Transverse colon (tissue), 4 donors: ENCODE data around the gene RELL1.

Experiments used
- CTCF ChIP-seq, 5 experiments: fragments of 200-600 bp in 3 of 5; fragments of 450-650 bp in 2 of 5; sonication (generic) in 3 of 5; IDR thresholded peaks; 1 replicate in 2 of 5; 2 replicates in 3 of 5; pipeline ENCODE4 v1.5.1; 2016 to 2017; ENCODE audit warnings: antibody characterized with exemption in 5 of 5, inconsistent platforms in 3 of 5, mild to moderate bottlenecking in 2 of 5, moderate library complexity in 1 of 5
- EP300 ChIP-seq: sonication (generic); formaldehyde crosslinking; IDR thresholded peaks from one replicate; pipeline ENCODE4 v1.6.1; 2017; ENCODE audit warnings: antibody characterized with exemption, low read depth
- POLR2AphosphoS5 ChIP-seq, 3 donors: sonication (generic); formaldehyde crosslinking; IDR thresholded peaks; one replicate each; pipeline ENCODE4 v1.6.1; 2016; ENCODE audit warnings: antibody characterized with exemption in 3 of 3

DNA sequence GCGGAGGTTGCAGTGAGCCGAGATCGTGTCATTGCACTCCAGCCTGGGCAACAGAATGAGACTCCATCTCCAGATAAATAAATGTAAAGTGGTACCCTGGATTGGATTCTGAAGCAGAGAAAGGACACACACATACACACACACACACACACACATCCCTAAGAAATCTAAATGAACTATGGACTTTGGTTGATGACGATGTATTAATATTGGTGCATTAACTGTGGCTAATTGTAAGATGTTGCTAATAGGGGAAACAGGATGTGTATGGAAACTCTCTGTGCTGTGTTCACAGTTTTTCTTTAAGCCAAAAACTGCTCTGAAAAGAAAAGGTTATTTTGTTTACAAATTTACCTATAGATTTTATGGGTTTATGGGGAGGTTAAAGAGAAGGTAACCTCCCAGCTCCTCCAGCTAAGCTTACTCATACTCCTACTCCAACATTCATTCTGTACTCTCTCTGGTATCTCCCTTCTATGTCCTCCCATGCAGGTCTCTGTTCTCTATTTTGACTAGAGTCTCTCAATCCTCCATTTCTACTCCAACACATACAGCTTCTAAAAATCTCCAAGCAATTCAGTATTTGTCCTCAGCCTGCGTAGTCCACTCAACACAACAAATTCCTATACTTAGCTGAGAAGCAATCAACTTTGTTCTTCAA, 46.5 kb upstream of the RELL1 start:
- TF ChIP-seq CTCF (IDR thresholded peaks at IDR 0.05) (no peak), EP300 (no peak), POLR2AphosphoS5 (IDR thresholded peaks at IDR 0.05) (no peak)
